Stimulated activated naive CD4-positive, alpha-beta T cell treated with Interleukin-2 at 50 U/mL for 16 hours (primary cell): ENCODE data around the gene KIF6.

ENCODE experiments used
- DNase-seq: peaks from one replicate; lab custom pipeline; 2025; lab: John Stamatoyannopoulos, UW

KIF6 gene

GRCh38 chr6:39378175-39378959 is 346.8 kb downstream of the KIF6 start:
- DNase-seq = no peak

GRCh38 chr6:39377539-39377950 is 347.7 kb downstream of the KIF6 start:
- no peak for DNase-seq

- DNase-seq = no peak
Measured at GRCh38 chr6:39375405-39375804, 349.8 kb downstream of the KIF6 start.

- no peak for DNase-seq
Measured at GRCh38 chr6:39370390-39370789, 354.8 kb downstream of the KIF6 start.

GRCh38 chr6:39369987-39370386 is 355.2 kb downstream of the KIF6 start:
- DNase-seq = no peak

GRCh38 chr6:39367700-39368099 is 357.5 kb downstream of the KIF6 start:
- no peak for DNase-seq

GRCh38 chr6:39366931-39367618 is 358.1 kb downstream of the KIF6 start:
- DNase-seq = no peak

- DNase-seq = no peak
Measured at GRCh38 chr6:39365281-39366074, 359.7 kb downstream of the KIF6 start.

GRCh38 chr6:39363280-39363679 is 361.9 kb downstream of the KIF6 start:
- DNase-seq = no peak

- DNase-seq = no peak
Measured at GRCh38 chr6:39362487-39362865, 362.7 kb downstream of the KIF6 start.

GRCh38 chr6:39361657-39362486 is 363.3 kb downstream of the KIF6 start:
- peak; percentile 22 for DNase-seq

- DNase-seq = no peak
Measured at GRCh38 chr6:39360378-39360777, 364.8 kb downstream of the KIF6 start.

GRCh38 chr6:39357998-39358686 is 367.1 kb downstream of the KIF6 start:
- no peak for DNase-seq

GRCh38 chr6:39353698-39354315 is 371.4 kb downstream of the KIF6 start:
- DNase-seq = no peak

- no peak for DNase-seq
Measured at GRCh38 chr6:39350723-39351505, 374.3 kb downstream of the KIF6 start.

- DNase-seq = no peak
Measured at GRCh38 chr6:39348740-39349139, 376.5 kb downstream of the KIF6 start.

- peak; percentile 26 for DNase-seq
Measured at GRCh38 chr6:39347906-39348585, 377.2 kb downstream of the KIF6 start.

GRCh38 chr6:39347206-39347605 is 378.0 kb downstream of the KIF6 start:
- DNase-seq = no peak

GRCh38 chr6:39344821-39345280 is 380.4 kb downstream of the KIF6 start:
- no peak for DNase-seq
